ENCODE measurements around the gene CTCFL.

CTCFL gene

GRCh38 chr20:57560554-57561355 is 35.8 kb upstream of the CTCFL start, which contains the start of gene PCK1:
PCK1 (plus strand) TSS chr20:57561110; CDS start chr20:57561412, 302 bp downstream.
- in situ Hi-C loops (cut with MboI; ENCODE audit: low sequenced_read_pairs), result no loop called here

- in situ Hi-C loops (cut with MboI; ENCODE audit: low sequenced_read_pairs), result no loop called here
Observed at GRCh38 chr20:57559658-57560553, 35.0 kb upstream of the CTCFL start.

- in situ Hi-C loops (cut with MboI; ENCODE audit: low sequenced_read_pairs), result no loop called here
Observed at GRCh38 chr20:57559289-57559634, 34.3 kb upstream of the CTCFL start.

- in situ Hi-C loops (cut with MboI; ENCODE audit: low sequenced_read_pairs), result no loop called here
Observed at GRCh38 chr20:57558614-57559288, 33.8 kb upstream of the CTCFL start.

GRCh38 chr20:57557926-57558613 is 33.1 kb upstream of the CTCFL start:
- in situ Hi-C loops (cut with MboI; ENCODE audit: low sequenced_read_pairs), result no loop called here

- in situ Hi-C loops (cut with MboI; ENCODE audit: low sequenced_read_pairs), result no loop called here
Observed at GRCh38 chr20:57556980-57557274, 32.0 kb upstream of the CTCFL start.

GRCh38 chr20:57555457-57556184 is 30.7 kb upstream of the CTCFL start:
- in situ Hi-C loops (cut with MboI; ENCODE audit: low sequenced_read_pairs), result no loop called here

- in situ Hi-C loops (cut with MboI; ENCODE audit: low sequenced_read_pairs), result no loop called here
Observed at GRCh38 chr20:57553376-57554018, 28.6 kb upstream of the CTCFL start.

GRCh38 chr20:57552471-57552870 is 27.5 kb upstream of the CTCFL start:
- in situ Hi-C loops (cut with MboI; ENCODE audit: low sequenced_read_pairs), result no loop called here

- in situ Hi-C loops (cut with MboI; ENCODE audit: low sequenced_read_pairs), result no loop called here
Observed at GRCh38 chr20:57548177-57549058, 23.5 kb upstream of the CTCFL start.

- in situ Hi-C loops (cut with MboI; ENCODE audit: low sequenced_read_pairs), result no loop called here
Observed at GRCh38 chr20:57546956-57547649, 22.2 kb upstream of the CTCFL start.

GRCh38 chr20:57545927-57546662 is 21.2 kb upstream of the CTCFL start:
- in situ Hi-C loops (cut with MboI; ENCODE audit: low sequenced_read_pairs), result no loop called here

GRCh38 chr20:57544838-57545564 is 20.1 kb upstream of the CTCFL start:
- in situ Hi-C loops (cut with MboI; ENCODE audit: low sequenced_read_pairs), result no loop called here

- in situ Hi-C loops (cut with MboI; ENCODE audit: low sequenced_read_pairs), result no loop called here
Observed at GRCh38 chr20:57543754-57544153, 18.8 kb upstream of the CTCFL start.

- in situ Hi-C loops (cut with MboI; ENCODE audit: low sequenced_read_pairs), result no loop called here
Observed at GRCh38 chr20:57540890-57541580, 16.1 kb upstream of the CTCFL start.

GRCh38 chr20:57539889-57540288 is 14.9 kb upstream of the CTCFL start:
- in situ Hi-C loops (cut with MboI; ENCODE audit: low sequenced_read_pairs), result no loop called here
